Measurements from ENCODE around the gene MCHR1.

DNA sequence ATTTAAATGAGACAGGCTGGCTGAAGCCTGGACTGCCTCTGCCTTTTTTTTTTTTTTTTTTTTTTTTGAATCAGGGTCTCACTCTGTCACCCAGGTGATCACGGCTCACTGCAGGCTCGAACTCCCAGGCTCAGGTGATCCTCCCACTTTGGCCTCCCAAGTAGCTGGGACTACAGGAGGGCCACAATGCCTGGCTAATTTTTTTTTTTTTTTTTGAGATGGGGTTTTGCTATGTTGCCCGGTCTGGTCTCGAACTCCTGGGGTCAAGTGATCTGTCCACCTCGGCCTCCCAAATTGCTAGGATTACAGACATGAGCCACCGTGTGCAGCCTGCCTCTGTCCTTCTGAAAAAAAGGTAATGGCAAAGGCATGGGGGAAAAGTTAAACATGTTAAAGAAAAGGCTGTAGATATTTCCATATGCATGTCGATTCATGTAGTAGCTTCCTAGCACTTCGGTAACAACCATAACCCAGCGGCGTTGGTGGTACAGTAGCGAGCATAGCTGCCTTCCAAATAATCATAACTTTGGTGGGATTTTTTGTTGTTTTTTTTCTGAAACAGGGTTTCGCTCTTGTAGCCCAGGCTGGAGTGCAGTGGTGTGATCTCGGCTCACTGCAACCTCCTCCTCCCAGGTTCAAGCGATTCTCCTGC, 48.8 kb downstream of the MCHR1 start:
- TF ChIP-seq, protein P1, sequence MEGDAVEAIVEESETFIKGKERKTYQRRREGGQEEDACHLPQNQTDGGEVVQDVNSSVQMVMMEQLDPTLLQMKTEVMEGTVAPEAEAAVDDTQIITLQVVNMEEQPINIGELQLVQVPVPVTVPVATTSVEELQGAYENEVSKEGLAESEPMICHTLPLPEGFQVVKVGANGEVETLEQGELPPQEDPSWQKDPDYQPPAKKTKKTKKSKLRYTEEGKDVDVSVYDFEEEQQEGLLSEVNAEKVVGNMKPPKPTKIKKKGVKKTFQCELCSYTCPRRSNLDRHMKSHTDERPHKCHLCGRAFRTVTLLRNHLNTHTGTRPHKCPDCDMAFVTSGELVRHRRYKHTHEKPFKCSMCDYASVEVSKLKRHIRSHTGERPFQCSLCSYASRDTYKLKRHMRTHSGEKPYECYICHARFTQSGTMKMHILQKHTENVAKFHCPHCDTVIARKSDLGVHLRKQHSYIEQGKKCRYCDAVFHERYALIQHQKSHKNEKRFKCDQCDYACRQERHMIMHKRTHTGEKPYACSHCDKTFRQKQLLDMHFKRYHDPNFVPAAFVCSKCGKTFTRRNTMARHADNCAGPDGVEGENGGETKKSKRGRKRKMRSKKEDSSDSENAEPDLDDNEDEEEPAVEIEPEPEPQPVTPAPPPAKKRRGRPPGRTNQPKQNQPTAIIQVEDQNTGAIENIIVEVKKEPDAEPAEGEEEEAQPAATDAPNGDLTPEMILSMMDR (IDR thresholded peaks at IDR 0.05), result no peak
- TF ChIP-seq POLR2A (IDR thresholded peaks at IDR 0.05) (no peak), POLR2AphosphoS5 (IDR thresholded peaks at IDR 0.05) (no peak)
